ENCODE results near the gene LZTS2.

Gene LZTS2

GRCh38 chr10:100978121-100978900 lies 21.3 kb upstream of the LZTS2 start:
- DNase-seq (ENCODE audit: low read depth in 2 of 2), result no peak

- no peak for DNase-seq (ENCODE audit: low read depth in 2 of 2)
Measured at GRCh38 chr10:100978901-100979195, 20.8 kb upstream of the LZTS2 start.

- no peak for DNase-seq (ENCODE audit: low read depth in 2 of 2)
Measured at GRCh38 chr10:100979791-100980272, 19.8 kb upstream of the LZTS2 start.

- no peak for DNase-seq (ENCODE audit: low read depth in 2 of 2)
Measured at GRCh38 chr10:100980311-100980710, 19.3 kb upstream of the LZTS2 start.

- DNase-seq (ENCODE audit: low read depth in 2 of 2), result no peak
Measured at GRCh38 chr10:100980711-100981110, 18.9 kb upstream of the LZTS2 start.

- DNase-seq (ENCODE audit: low read depth in 2 of 2), result no peak
Measured at GRCh38 chr10:100981178-100981772, 18.3 kb upstream of the LZTS2 start.

GRCh38 chr10:100982916-100983830 lies 16.4 kb upstream of the LZTS2 start:
- no peak for DNase-seq (ENCODE audit: low read depth in 2 of 2)

GRCh38 chr10:100983868-100984671 lies 15.5 kb upstream of the LZTS2 start:
- no peak for DNase-seq (ENCODE audit: low read depth in 2 of 2)

- no peak for DNase-seq (ENCODE audit: low read depth in 2 of 2)
Measured at GRCh38 chr10:100984672-100985177, 14.9 kb upstream of the LZTS2 start.

- no peak for DNase-seq (ENCODE audit: low read depth in 2 of 2)
Measured at GRCh38 chr10:100985336-100985735, 14.3 kb upstream of the LZTS2 start.

- no peak for DNase-seq (ENCODE audit: low read depth in 2 of 2)
Measured at GRCh38 chr10:100986623-100986951, 13.0 kb upstream of the LZTS2 start.

GRCh38 chr10:100986952-100987684 lies 12.5 kb upstream of the LZTS2 start, which contains the start of the genes MRPL43 and TWNK:
MRPL43 (minus strand) TSS chr10:100987497; CDS start chr10:100987443, 54 bp downstream.
TWNK (plus strand) TSS chr10:100987543; CDS start chr10:100988211, 668 bp downstream.
- DNase-seq (ENCODE audit: low read depth in 2 of 2), result peak; percentile 68 to 74

GRCh38 chr10:100987685-100988049 lies 11.9 kb upstream of the LZTS2 start:
- DNase-seq (ENCODE audit: low read depth in 2 of 2), result no peak

GRCh38 chr10:100988166-100988565 lies 11.4 kb upstream of the LZTS2 start:
- DNase-seq (ENCODE audit: low read depth in 2 of 2), result no peak

GRCh38 chr10:100989088-100989487 lies 10.5 kb upstream of the LZTS2 start:
- DNase-seq (ENCODE audit: low read depth in 2 of 2), result no peak

GRCh38 chr10:100993986-100994708 lies 5.5 kb upstream of the LZTS2 start:
- DNase-seq (ENCODE audit: low read depth in 2 of 2), result no peak

GRCh38 chr10:100995181-100995580 lies 4.4 kb upstream of the LZTS2 start:
- no peak for DNase-seq (ENCODE audit: low read depth in 2 of 2)

GRCh38 chr10:100996678-100997359 lies 2.8 kb upstream of the LZTS2 start:
- DNase-seq (ENCODE audit: low read depth in 2 of 2), result no peak

Measured in stimulated activated CD8-positive, alpha-beta memory T cell treated with anti-CD3 and anti-CD28 coated beads, Interleukin-15, amount 100 ng/mL, for 4 hours (primary cell).